ENCODE data around the gene INPP4B. TPM values are rescaled to one million over a fixed set of nuclear protein-coding genes. Genes with fewer than 3 reads are reported as not detected.

Gene INPP4B
- total RNA-seq, 1 experiment from 2014 or later = 0.07 TPM

- H3K23me2 ChIP-seq (ENCODE audit: insufficient read length, low read depth, low read length, poor library complexity, severe bottlenecking) = no peaks in the 10 kb centered on the region
- Mint-ChIP-seq H3K4me1 (peaks cover 9% of the 10 kb centered on the region in 2 experiments; a peak in 3 of 4 replicates), H3K27me3 (ENCODE audit: low read depth) (no peaks in the 10 kb centered on the region), H3K36me3 (ENCODE audit: insufficient read depth in 1 of 3, low read depth in 3 of 3) (no peaks in the 10 kb centered on the region; a peak in 1 of 7 replicates), H3K9me3 (no peaks in the 10 kb centered on the region), H3K27ac (0 out of 7 replicates have a peak overlapping the region, but pooled peaks of 1 of the 3 experiments have one; percentile 16), H3K4me3 (no peak overlapping the region)
- H3K4me1 ChIP-seq (ENCODE audit: insufficient read depth, low read length) = no peaks in the 10 kb centered on the region; the same call in 1 of the 2 replicates
- H3K4me2 ChIP-seq (ENCODE audit: insufficient read depth, insufficient read length, low read length) = no peak overlapping the region
- no peak overlapping the region for H3K4ac ChIP-seq (ENCODE audit: low read depth, low read length)
- H3K56ac ChIP-seq (ENCODE audit: insufficient read length, low read depth, low read length) = no peak overlapping the region
- no peak overlapping the region for H3K18ac ChIP-seq (ENCODE audit: insufficient read length, low read depth, low read length)
- H3K14ac ChIP-seq (ENCODE audit: insufficient read depth, low read length) = no peak overlapping the region
- no peak overlapping the region for H3K9ac ChIP-seq (ENCODE audit: extremely low read depth, insufficient read length, low read length)
- H2BK15ac ChIP-seq (ENCODE audit: low read depth, low read length) = no peak overlapping the region
- no peak overlapping the region for H2AFZ ChIP-seq (ENCODE audit: low read length)
- no peak overlapping the region for H4K91ac ChIP-seq (ENCODE audit: insufficient read length, low read depth, low read length)
- DNase-seq = no peak
- no peaks in the 10 kb centered on the region for H3K79me1 ChIP-seq (ENCODE audit: insufficient read depth, low read depth, low read length, poor library complexity, severe bottlenecking)
- H4K5ac ChIP-seq (ENCODE audit: insufficient read length, low read depth, low read length) = no peak overlapping the region
- H3K79me2 ChIP-seq (ENCODE audit: insufficient read depth, low read length) = no peaks in the 10 kb centered on the region
- H3K9me3 ChIP-seq (ENCODE audit: control insufficient read depth, low read depth, low read length) = no peaks in the 10 kb centered on the region
- H3K27ac ChIP-seq (ENCODE audit: insufficient read length, low read depth, low read length) = no peak overlapping the region
- no peak overlapping the region for H2BK20ac ChIP-seq (ENCODE audit: low read depth, low read length, poor library complexity, severe bottlenecking)
- H2AK5ac ChIP-seq (ENCODE audit: insufficient read length, low read length) = no peak overlapping the region
- no peak overlapping the region for H2BK5ac ChIP-seq (ENCODE audit: insufficient read length, low read length)
- H4K8ac ChIP-seq (replicated peaks; ENCODE audit: insufficient read length, low read depth, low read length) = no peak overlapping the region
- no CpG with 5 or more reads among the region's 1 CpG for WGBS (ENCODE audit: extremely low coverage, insufficient read length, low lambda C conversion rate)
- no peak for TF ChIP-seq CTCF (conservative IDR thresholded peaks at IDR 0.05)
- H3T11ph ChIP-seq (ENCODE audit: low read length) = no peak overlapping the region
- no peaks in the 10 kb centered on the region for H4K20me1 ChIP-seq (ENCODE audit: control insufficient read depth, insufficient read depth, insufficient read length)
- no peaks in the 10 kb centered on the region for H3K27me3 ChIP-seq (ENCODE audit: insufficient read depth, low read length)
- no peak overlapping the region for H3K23ac ChIP-seq (ENCODE audit: insufficient read length, low read depth, low read length)
- no peak overlapping the region for H2BK120ac ChIP-seq (ENCODE audit: low read depth, low read length, poor library complexity, severe bottlenecking)
- no peak overlapping the region for H2BK12ac ChIP-seq (ENCODE audit: insufficient read length, low read depth, low read length)
Measured at GRCh38 chr4:142416121-142416520, 430.0 kb downstream of the INPP4B start.

All from H9 (cell line).